NCI-H82 treated with DMSO at 0.1 percent for 48 hours (cell line): Measurements from ENCODE around the gene WIPF3.

Experiments
- DNase-seq: peaks from one replicate; lab custom pipeline; 2025; ENCODE audit not compliant: unreplicated experiment; lab: John Stamatoyannopoulos, UW

WIPF3 gene

GRCh38 chr7:29900745-29901144 lies 94.4 kb downstream of the WIPF3 start:
- DNase-seq: no peak

- DNase-seq: no peak
These were observed 100.1 kb downstream of the WIPF3 start for GRCh38 chr7:29906200-29907022.

GRCh38 chr7:29914180-29914579 lies 107.9 kb downstream of the WIPF3 start:
- DNase-seq: no peak

GRCh38 chr7:29915481-29916215 lies 109.3 kb downstream of the WIPF3 start:
- DNase-seq: no peak

- DNase-seq: no peak
These were observed 111.3 kb downstream of the WIPF3 start for GRCh38 chr7:29917641-29918040.

GRCh38 chr7:29918850-29919249 lies 112.5 kb downstream of the WIPF3 start:
- no peak for DNase-seq

GRCh38 chr7:29919790-29920189 lies 113.5 kb downstream of the WIPF3 start:
- no peak for DNase-seq

GRCh38 chr7:29920491-29920890 lies 114.2 kb downstream of the WIPF3 start:
- DNase-seq: no peak

- DNase-seq: peak; percentile 67
These were observed 115.2 kb downstream of the WIPF3 start for GRCh38 chr7:29921404-29922010.

GRCh38 chr7:29922921-29923700 lies 116.8 kb downstream of the WIPF3 start:
- DNase-seq: no peak

GRCh38 chr7:29924006-29924405 lies 117.7 kb downstream of the WIPF3 start:
- DNase-seq: no peak

GRCh38 chr7:29924684-29925083 lies 118.4 kb downstream of the WIPF3 start:
- DNase-seq: no peak

- no peak for DNase-seq
These were observed 119.9 kb downstream of the WIPF3 start for GRCh38 chr7:29926216-29926615.

GRCh38 chr7:29926741-29927140 lies 120.4 kb downstream of the WIPF3 start:
- DNase-seq: no peak

- no peak for DNase-seq
These were observed 122.9 kb downstream of the WIPF3 start for GRCh38 chr7:29929018-29929807.

- no peak for DNase-seq
These were observed 128.8 kb downstream of the WIPF3 start for GRCh38 chr7:29935111-29935510.

GRCh38 chr7:29937132-29937531 lies 130.8 kb downstream of the WIPF3 start:
- DNase-seq: no peak

GRCh38 chr7:29940199-29940598 lies 133.9 kb downstream of the WIPF3 start:
- no peak for DNase-seq

- no peak for DNase-seq
These were observed 139.0 kb downstream of the WIPF3 start for GRCh38 chr7:29945259-29945809.
